Astrocyte (in vitro differentiated cells and primary cell): ENCODE results near the gene NUP62. TPM values are rescaled to one million over a fixed set of nuclear protein-coding genes. Genes with fewer than 3 reads are reported as not detected.

Source experiments
- DNase-seq: peaks from one replicate; pipeline ENCODE4 v3.0.0-alpha.2; 2010; ENCODE audit warnings: low read depth
- FAIRE-seq: peaks from 2 replicates; lab custom pipeline; 2011; peaks lifted over from hg19 to GRCh38; lab: Jason Lieb, UNC
- H2AFZ ChIP-seq: 2 replicates; pipeline ENCODE4 v1.6.0; 2012; ENCODE audit warnings: low read depth, low read length, inconsistent platforms
- H3K27ac ChIP-seq: 2 replicates; pipeline ENCODE4 v1.5.1; 2011; ENCODE audit warnings: low read depth, low read length, inconsistent platforms
- H3K27me3 ChIP-seq: 2 replicates; pipeline ENCODE4 v1.6.0; 2011; ENCODE audit warnings: low read length, inconsistent platforms; ENCODE audit not compliant: insufficient read depth
- H3K36me3 ChIP-seq: 2 replicates; pipeline ENCODE4 v1.5.1; 2011; ENCODE audit warnings: low read length, inconsistent platforms; ENCODE audit not compliant: insufficient read depth
- H3K4me1 ChIP-seq: 2 replicates; pipeline ENCODE4 v1.5.1; 2011; ENCODE audit warnings: low read length, inconsistent platforms; ENCODE audit not compliant: insufficient read depth
- H3K4me2 ChIP-seq: 2 replicates; pipeline ENCODE4 v1.6.0; 2012; ENCODE audit warnings: low read length, inconsistent platforms
- H3K4me3 ChIP-seq: 2 replicates; pipeline ENCODE4 v1.5.1; 2011; ENCODE audit warnings: low read depth, mild to moderate bottlenecking, low read length, inconsistent platforms; ENCODE audit not compliant: insufficient read depth
- H3K79me2 ChIP-seq: 2 replicates; pipeline ENCODE4 v1.6.0; 2012; ENCODE audit warnings: mild to moderate bottlenecking, low read length, inconsistent platforms; ENCODE audit not compliant: insufficient read depth
- H3K9ac ChIP-seq: 2 replicates; pipeline ENCODE4 v1.6.0; 2012; ENCODE audit warnings: mild to moderate bottlenecking, low read length, inconsistent platforms
- H3K9me3 ChIP-seq: 2 replicates; pipeline ENCODE4 v1.5.1; 2012; ENCODE audit warnings: low read depth, mild to moderate bottlenecking, low read length, inconsistent platforms; ENCODE audit not compliant: insufficient read depth
- H4K20me1 ChIP-seq: 2 replicates; pipeline ENCODE4 v1.6.0; 2012; ENCODE audit warnings: low read length, inconsistent platforms; ENCODE audit not compliant: insufficient read depth
- H3K27ac Mint-ChIP-seq: one replicate; pipeline ENCODE4 v1.8.0; 2021; ENCODE audit warnings: mild to moderate bottlenecking, mixed read lengths; ENCODE audit not compliant: unreplicated experiment
- H3K27me3 Mint-ChIP-seq: one replicate; pipeline ENCODE4 v1.8.0; 2021; ENCODE audit warnings: low read depth, mixed read lengths; ENCODE audit not compliant: unreplicated experiment
- H3K36me3 Mint-ChIP-seq: one replicate; pipeline ENCODE4 v1.8.0; 2021; ENCODE audit warnings: low read depth, mixed read lengths; ENCODE audit not compliant: unreplicated experiment
- H3K4me1 Mint-ChIP-seq: one replicate; pipeline ENCODE4 v1.8.0; 2021; ENCODE audit warnings: low read depth, mixed read lengths; ENCODE audit not compliant: unreplicated experiment
- H3K4me3 Mint-ChIP-seq: one replicate; pipeline ENCODE4 v1.8.0; 2021; ENCODE audit warnings: mild to moderate bottlenecking, moderate library complexity, mixed read lengths; ENCODE audit not compliant: unreplicated experiment
- H3K9me3 Mint-ChIP-seq: one replicate; pipeline ENCODE4 v1.8.0; 2021; ENCODE audit warnings: mild to moderate bottlenecking, mixed read lengths; ENCODE audit not compliant: unreplicated experiment
- EZH2 ChIP-seq: IDR thresholded peaks from 2 replicates; pipeline ENCODE4 v1.6.1; 2012; ENCODE audit warnings: mild to moderate bottlenecking, low read length, inconsistent platforms; ENCODE audit not compliant: insufficient read depth
- total RNA-seq: library from RNA; stranded (reverse); gene quantifications from 2 replicates; pipeline ENCODE4 v1.2.1, GENCODE V29; 2021
- TF ChIP-seq, protein P1 (sequence below): IDR thresholded peaks from 2 replicates; pipeline ENCODE4 v1.5.1; 2011; ENCODE audit warnings: low read depth, mild to moderate bottlenecking, inconsistent platforms, low read length, moderate library complexity; ENCODE audit not compliant: insufficient read depth

The NUP62 gene
- total RNA-seq, 1 donor from 2014 or later, result 49.5 TPM

DNA sequence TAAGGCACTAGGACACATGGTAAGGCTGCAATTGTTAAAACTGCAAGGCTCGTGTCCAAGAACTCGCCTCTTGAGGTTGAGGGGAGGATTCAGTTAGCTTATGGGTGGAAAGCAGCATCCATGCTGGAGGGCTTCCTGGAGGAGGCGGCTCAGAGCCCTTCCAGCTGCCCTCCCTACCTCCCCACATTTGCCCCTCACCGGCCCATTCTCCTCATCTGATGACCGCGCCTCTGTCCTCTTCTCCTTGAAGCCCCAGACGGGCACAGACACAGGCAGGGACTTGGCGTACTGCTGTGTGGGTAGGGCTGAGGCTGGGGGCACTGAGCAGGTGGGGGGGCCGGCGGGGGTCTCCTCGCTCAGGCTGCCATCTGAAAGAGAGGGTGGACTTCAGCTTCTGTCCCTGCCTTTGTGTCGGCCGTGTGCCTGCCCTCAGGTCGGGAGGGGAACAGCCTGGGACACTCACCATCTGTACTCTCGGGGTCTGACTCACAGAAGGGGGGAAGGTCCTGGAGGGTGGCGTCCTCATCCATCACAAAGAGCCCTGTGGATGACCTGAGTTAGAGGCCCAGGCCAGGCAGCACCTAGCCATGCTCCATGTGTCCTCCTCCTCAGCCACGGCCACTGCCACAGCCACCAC, 57.8 kb downstream of the NUP62 start:
- Mint-ChIP-seq H3K4me3 (peak overlapping the region; percentile 60), H3K27me3 (no peaks in the 10 kb centered on the region), H3K36me3 (peaks cover 14% of the 10 kb centered on the region), H3K27ac (peak overlapping the region; percentile 63), H3K9me3 (no peaks in the 10 kb centered on the region), H3K4me1 (peaks cover 6% of the 10 kb centered on the region)
- H3K4me2 ChIP-seq, result no peak overlapping the region
- DNase-seq (no peak), FAIRE-seq (no peak)
- TF ChIP-seq, protein P1, sequence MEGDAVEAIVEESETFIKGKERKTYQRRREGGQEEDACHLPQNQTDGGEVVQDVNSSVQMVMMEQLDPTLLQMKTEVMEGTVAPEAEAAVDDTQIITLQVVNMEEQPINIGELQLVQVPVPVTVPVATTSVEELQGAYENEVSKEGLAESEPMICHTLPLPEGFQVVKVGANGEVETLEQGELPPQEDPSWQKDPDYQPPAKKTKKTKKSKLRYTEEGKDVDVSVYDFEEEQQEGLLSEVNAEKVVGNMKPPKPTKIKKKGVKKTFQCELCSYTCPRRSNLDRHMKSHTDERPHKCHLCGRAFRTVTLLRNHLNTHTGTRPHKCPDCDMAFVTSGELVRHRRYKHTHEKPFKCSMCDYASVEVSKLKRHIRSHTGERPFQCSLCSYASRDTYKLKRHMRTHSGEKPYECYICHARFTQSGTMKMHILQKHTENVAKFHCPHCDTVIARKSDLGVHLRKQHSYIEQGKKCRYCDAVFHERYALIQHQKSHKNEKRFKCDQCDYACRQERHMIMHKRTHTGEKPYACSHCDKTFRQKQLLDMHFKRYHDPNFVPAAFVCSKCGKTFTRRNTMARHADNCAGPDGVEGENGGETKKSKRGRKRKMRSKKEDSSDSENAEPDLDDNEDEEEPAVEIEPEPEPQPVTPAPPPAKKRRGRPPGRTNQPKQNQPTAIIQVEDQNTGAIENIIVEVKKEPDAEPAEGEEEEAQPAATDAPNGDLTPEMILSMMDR, result no peak
- TF ChIP-seq EZH2, result no peak
- no peak overlapping the region for H3K27ac ChIP-seq
- H3K9ac ChIP-seq, result no peak overlapping the region
- peaks cover 36% of the 10 kb centered on the region for H3K4me1 ChIP-seq
- peaks cover 58% of the 10 kb centered on the region for H3K79me2 ChIP-seq
- no peaks in the 10 kb centered on the region for H3K9me3 ChIP-seq
- H3K36me3 ChIP-seq, result peaks cover 4% of the 10 kb centered on the region
- H2AFZ ChIP-seq, result no peak overlapping the region
- no peaks in the 10 kb centered on the region for H4K20me1 ChIP-seq
- H3K27me3 ChIP-seq, result no peaks in the 10 kb centered on the region
- H3K4me3 ChIP-seq, result no peak overlapping the region

DNA sequence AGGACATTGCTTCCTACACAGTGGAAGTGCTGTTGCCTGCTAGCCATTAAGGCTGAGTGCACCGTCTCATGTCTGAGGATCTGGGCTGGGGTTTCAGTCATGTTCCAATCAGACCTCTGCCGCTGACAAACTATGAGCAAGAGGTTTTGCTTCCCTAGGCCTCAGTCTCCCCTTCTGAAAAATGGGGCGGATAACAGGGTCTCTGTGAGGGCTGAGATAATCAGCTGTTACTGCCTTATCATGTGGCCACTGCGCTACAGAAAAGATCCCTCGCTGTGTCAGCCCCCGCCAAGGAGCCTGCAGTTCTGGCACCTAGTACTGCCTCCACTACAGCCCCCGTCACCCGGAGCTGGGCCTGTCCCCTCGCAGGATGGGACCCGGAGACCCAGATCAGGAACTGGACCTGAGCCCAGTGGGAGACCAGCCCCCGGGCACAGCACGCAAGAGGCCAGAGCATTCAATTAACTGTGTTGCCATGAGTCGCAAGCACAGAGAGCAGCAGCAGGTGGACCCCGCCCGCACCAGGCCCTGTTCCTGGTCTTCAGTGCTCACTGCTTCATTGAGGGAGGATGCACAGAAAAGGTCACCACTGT, 58.9 kb downstream of the NUP62 start:
- peaks cover 12% of the 10 kb centered on the region for H3K4me1 Mint-ChIP-seq
- H3K9ac ChIP-seq, result peak overlapping the region; percentile 72
- FAIRE-seq, result no peak
- DNase-seq, result no peak
- H4K20me1 ChIP-seq, result no peaks in the 10 kb centered on the region
- TF ChIP-seq, protein P1, result no peak
- TF ChIP-seq EZH2, result no peak
- peak overlapping the region; percentile 77 for H3K27ac Mint-ChIP-seq
- H3K36me3 ChIP-seq, result peaks cover 4% of the 10 kb centered on the region
- H3K4me3 Mint-ChIP-seq, result peak overlapping the region; percentile 79
- H3K27me3 Mint-ChIP-seq, result no peaks in the 10 kb centered on the region
- H3K9me3 Mint-ChIP-seq, result no peaks in the 10 kb centered on the region
- no peak overlapping the region for H2AFZ ChIP-seq
- H3K27me3 ChIP-seq, result no peaks in the 10 kb centered on the region
- H3K4me3 ChIP-seq, result peak overlapping the region; percentile 54
- H3K4me2 ChIP-seq, result peak overlapping the region; percentile 87
- H3K4me1 ChIP-seq, result peaks cover 38% of the 10 kb centered on the region
- H3K79me2 ChIP-seq, result peaks cover 57% of the 10 kb centered on the region
- H3K36me3 Mint-ChIP-seq, result peaks cover 16% of the 10 kb centered on the region
- no peaks in the 10 kb centered on the region for H3K9me3 ChIP-seq
- H3K27ac ChIP-seq, result peak overlapping the region; percentile 45
